Peyer's patch (tissue), 4 donors: ENCODE measurements around the gene KLK7.

Experiments
- POLR2A ChIP-seq, 2 donors: fragments of 450-650 bp; IDR thresholded peaks; one replicate each; pipeline ENCODE4 v1.5.1; 2017; ENCODE audit warnings: antibody characterized with exemption in 2 of 2, mild to moderate bottlenecking in 2 of 2, moderate library complexity in 2 of 2
- TF ChIP-seq, protein P1 (sequence below), 6 experiments: fragments of 450-650 bp in 4 of 6; fragments of 200-600 bp in 2 of 6; sonication (generic) in 1 of 6; IDR thresholded peaks; one replicate each; pipeline ENCODE4 v1.5.1; 2017 to 2019; ENCODE audit warnings: antibody characterized with exemption in 6 of 6, mild to moderate bottlenecking in 3 of 6, moderate library complexity in 1 of 6

DNA sequence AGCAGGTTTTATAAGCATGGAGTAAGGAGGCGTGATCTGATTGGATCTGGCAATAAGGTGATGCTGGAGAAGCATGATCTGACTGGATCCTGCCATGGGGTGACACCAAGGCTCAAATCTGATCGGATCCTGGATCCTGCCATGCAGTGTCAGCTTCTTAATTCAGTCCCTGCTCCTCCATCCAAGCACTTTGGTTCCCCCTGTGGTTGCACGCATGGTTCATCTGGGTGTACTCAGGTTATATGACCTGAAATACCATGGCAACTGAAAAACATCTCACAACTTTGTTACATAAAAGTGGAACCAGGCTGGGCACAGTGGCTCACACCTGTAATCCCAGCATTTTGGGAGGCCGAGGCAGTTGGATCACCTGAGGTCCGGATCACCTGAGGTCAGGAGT, 54.9 kb downstream of the KLK7 start:
- TF ChIP-seq, protein P1, sequence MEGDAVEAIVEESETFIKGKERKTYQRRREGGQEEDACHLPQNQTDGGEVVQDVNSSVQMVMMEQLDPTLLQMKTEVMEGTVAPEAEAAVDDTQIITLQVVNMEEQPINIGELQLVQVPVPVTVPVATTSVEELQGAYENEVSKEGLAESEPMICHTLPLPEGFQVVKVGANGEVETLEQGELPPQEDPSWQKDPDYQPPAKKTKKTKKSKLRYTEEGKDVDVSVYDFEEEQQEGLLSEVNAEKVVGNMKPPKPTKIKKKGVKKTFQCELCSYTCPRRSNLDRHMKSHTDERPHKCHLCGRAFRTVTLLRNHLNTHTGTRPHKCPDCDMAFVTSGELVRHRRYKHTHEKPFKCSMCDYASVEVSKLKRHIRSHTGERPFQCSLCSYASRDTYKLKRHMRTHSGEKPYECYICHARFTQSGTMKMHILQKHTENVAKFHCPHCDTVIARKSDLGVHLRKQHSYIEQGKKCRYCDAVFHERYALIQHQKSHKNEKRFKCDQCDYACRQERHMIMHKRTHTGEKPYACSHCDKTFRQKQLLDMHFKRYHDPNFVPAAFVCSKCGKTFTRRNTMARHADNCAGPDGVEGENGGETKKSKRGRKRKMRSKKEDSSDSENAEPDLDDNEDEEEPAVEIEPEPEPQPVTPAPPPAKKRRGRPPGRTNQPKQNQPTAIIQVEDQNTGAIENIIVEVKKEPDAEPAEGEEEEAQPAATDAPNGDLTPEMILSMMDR (IDR thresholded peaks at IDR 0.05) = no peak
- TF ChIP-seq POLR2A (IDR thresholded peaks at IDR 0.05) = no peak
